ENCODE measurements around the gene HDAC4.

DNA sequence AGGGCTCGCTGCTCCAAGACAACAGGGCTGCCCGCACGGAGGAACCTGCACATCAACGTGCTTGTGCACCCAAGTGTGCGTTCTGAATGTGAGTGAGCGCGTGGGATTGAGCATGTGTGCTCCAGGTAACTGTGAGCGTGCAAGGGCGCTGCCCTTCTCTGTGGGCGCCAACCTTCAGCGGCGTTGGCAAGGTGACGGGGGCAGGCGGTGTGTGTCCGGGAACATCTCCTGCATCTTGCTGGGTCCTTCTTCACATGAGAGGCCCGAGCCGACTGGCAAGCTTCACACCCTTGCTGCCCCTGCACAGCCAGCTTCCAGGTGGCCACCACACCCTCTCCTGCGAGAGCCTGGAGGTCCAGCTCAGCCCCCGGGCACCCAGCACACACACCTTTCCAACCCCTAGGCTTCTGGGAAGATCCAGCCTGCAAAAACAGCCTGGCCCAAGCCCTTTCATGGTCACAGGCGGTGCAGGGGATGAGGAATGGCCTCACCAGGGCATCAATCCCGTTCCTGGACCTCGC lies 220.9 kb downstream of the HDAC4 start:
- TF ChIP-seq, protein P1, sequence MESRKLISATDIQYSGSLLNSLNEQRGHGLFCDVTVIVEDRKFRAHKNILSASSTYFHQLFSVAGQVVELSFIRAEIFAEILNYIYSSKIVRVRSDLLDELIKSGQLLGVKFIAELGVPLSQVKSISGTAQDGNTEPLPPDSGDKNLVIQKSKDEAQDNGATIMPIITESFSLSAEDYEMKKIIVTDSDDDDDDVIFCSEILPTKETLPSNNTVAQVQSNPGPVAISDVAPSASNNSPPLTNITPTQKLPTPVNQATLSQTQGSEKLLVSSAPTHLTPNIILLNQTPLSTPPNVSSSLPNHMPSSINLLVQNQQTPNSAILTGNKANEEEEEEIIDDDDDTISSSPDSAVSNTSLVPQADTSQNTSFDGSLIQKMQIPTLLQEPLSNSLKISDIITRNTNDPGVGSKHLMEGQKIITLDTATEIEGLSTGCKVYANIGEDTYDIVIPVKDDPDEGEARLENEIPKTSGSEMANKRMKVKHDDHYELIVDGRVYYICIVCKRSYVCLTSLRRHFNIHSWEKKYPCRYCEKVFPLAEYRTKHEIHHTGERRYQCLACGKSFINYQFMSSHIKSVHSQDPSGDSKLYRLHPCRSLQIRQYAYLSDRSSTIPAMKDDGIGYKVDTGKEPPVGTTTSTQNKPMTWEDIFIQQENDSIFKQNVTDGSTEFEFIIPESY (IDR thresholded peaks at IDR 0.05; ENCODE audit: extremely low read depth, insufficient replicate concordance, low read length) = no peak
- TF ChIP-seq POLR2A (IDR thresholded peaks at IDR 0.05; ENCODE audit: borderline replicate concordance, extremely low read depth, insufficient read depth, insufficient read length) = no peak
